T-helper 22 cell (primary cell): ENCODE results near the gene AHRR.

Experiments
- DNase-seq: peaks from one replicate; pipeline ENCODE4 v3.0.0-alpha.2; 2020; ENCODE audit warnings: low read depth

AHRR gene

GRCh38 chr5:321726-322251 is 275 bp downstream of the AHRR start:
- DNase-seq, result no peak

DNA sequence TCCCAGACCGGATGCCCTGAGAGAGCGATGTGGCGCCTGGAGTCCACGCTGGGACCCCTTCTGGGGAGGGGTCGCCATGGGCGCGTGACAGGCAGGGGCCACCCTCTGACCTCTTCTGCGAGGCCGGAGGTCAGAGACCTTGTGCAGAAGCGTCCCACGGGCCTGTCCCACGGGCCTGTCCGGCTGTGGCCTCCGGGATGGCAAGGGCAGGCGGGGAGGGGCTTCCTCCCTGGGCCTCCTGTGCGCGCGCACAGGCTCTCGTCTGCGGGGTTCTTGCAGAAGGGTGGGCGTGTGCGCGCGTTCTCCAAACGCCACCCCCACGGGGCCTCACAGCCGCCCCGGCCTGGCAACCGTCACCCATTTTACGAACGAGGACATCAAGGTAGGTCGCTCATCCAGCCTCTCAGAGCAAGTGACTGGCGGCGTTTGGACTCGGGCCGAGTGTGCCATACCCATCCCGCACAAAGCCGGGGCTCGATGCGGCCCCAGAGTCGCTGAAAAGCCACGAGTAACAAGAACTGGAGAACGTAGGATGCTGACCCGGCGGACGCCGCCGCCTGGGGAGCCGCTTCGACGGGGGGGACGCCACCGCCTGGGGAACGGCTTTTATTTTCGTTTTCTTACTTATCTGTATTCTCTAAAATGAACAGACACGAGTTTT is 897 bp downstream of the AHRR start:
- DNase-seq, result no peak

DNA sequence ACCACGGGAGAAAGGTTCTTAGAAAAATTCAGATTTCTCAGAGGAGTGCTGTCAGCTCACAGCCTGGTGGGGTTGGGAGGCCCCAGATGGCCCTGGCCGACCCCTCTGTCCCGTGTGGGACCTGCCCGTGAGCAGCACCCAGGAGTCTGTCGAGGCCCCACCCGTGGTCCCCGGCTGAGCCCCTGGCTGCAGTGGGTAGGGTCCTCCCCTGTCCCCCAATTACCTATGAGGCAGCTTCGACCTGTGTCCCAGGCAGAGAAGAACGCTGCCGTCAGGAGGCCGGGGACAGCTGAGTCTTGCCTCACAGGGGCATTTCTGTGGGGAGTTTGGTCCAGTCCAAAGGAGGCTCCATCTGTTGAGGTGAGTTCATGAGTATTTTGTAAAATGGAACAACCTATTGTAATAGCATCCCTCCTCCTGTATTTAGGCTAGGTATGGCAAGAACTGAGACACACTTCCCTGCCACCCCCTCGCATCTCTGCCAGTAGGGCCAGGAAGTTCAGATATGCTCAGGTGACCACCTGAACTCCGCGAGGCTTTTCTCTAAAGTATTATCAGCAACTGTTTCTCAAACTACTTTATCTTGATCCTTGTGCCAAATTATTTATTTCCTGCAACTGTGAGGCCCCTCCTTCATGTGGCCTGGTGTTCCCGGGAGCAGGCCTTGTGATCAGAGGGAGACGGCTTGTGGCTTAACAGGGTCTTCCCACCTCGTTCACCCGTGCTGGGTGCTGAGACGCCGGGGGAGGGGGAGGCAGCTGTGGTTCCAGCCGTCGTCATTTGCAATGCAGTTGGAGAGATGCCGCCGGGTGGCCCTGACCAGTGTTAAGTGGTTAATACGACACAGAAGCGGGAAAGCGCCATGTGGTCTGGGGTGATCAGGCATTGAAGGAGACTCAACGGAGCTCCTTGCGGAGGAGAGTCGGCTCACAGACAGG is 1.7 kb downstream of the AHRR start:
- no peak for DNase-seq

DNA sequence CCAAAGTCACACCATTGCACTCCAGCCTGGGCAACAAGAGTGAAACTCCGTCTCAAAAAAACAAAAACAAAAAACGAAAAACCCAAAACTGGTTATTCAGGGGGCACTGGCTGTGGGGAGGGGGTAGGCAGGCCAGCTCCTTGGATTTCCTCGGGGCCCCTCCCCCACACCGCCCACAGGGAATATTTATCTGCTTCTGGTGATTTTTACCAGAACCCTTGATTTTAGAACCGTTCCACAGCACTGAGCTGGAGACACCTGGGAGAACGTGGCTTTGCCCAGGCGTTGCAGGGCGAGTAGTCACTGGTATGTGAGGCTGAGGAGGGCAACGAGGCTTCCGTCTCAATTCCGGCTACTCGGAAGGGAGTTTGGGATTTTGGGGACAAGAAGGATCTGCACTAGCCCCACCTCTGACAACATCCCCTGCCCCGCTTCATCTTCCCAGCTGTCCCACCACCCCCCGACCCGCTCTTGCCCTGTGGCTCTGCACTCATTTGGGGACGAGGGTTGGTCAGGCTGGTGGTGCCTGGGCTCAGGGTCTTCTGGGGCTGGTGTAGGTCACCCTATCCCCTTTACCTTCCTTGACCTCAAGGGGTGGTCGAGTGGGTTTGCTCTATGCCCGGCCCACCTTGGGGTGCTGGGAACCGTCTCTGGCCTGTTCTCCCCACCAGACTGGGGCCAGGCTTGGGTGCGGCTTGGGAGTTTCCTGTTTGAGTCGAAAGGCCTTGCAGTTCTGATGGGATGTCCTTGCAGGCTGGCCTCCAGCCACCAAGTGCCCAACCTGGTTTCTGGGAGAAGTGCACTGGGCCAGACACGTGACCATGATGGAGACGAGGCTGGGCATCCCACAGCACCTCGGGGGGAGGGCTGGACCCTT is 3.5 kb downstream of the AHRR start:
- no peak for DNase-seq

GRCh38 chr5:326109-326508 is 4.6 kb downstream of the AHRR start:
- DNase-seq, result no peak

DNA sequence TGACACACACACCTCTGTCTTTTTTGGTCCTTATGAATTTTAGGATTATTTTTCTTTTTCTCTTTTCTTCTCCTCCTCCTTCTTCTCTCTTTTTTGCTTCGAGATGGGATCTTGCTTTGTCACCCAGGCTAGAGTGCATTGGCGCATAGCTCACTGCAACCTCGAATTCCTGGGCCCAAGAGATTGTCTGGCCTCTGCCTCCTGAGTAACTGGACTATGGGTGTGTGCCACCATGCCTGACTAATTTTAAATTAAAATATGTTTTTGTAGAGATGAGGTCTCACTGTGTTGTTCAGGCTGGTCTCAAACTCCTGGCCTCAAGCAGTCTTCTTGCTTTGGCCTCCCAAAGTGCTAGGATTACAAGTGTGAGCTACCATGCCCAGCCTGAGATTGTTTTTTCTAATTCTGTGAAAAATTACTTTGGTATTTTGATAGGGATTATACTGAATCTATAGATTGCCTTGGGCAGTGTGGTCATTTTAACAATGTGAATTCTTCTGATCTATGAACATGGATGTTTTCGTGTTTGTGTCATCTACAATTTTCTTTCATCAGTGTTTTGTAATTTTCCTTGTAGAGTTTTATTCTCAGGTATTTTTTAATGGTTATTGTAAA is 7.7 kb downstream of the AHRR start:
- DNase-seq, result no peak

- DNase-seq, result no peak
Measured at GRCh38 chr5:329768-330167, 8.3 kb downstream of the AHRR start.

GRCh38 chr5:332843-333242 is 11.3 kb downstream of the AHRR start:
- DNase-seq, result no peak

DNA sequence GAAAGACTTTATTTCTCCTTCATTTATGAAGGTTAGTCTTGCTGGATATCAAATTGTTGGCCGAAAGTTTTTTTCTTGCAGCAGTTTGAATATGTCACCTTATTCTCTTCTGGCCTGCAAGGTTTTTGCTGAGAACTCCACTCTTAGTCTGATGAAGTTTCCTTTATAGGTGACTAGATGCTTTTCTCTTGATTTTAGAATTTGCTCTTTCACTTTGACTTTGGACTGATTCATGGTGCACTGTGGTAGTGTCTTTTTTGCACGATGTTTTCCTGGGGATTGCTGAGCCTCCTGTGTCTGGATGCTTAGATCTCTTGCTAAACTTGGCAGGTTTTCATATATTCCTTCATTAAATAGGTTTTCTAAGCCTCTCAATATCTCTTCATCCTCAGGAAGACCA is 12.4 kb downstream of the AHRR start:
- no peak for DNase-seq

- no peak for DNase-seq
Measured at GRCh38 chr5:334903-335739, 13.6 kb downstream of the AHRR start.

- no peak for DNase-seq
Measured at GRCh38 chr5:335740-336038, 14.2 kb downstream of the AHRR start.

DNA sequence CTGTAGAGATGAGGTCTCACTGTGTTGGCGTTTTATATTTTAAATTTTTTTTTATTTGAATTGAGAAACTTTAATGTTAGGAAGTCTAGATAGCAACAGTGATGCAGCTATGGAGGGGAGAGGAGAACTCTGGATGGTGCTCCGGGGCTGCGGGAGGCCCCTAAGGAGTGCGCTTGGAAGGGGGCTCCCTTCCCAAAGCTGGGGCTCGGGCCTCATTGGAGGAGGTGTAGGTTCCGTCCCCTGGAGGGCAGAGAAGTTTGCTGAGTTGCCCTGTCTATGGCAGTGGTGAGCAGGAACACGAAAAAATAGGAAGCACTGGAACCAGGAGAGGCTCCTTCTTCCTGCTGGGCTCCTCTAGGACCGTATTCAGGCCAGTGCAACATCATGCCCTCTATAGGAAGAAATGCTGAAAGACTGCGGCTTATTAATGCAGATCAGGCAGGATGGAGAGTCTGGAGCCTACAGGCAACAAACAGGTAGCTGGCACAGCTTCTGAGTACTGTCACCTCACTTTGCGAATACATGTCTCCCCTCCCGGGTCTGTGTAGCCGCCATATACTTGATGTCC is 16.1 kb downstream of the AHRR start:
- no peak for DNase-seq

DNA sequence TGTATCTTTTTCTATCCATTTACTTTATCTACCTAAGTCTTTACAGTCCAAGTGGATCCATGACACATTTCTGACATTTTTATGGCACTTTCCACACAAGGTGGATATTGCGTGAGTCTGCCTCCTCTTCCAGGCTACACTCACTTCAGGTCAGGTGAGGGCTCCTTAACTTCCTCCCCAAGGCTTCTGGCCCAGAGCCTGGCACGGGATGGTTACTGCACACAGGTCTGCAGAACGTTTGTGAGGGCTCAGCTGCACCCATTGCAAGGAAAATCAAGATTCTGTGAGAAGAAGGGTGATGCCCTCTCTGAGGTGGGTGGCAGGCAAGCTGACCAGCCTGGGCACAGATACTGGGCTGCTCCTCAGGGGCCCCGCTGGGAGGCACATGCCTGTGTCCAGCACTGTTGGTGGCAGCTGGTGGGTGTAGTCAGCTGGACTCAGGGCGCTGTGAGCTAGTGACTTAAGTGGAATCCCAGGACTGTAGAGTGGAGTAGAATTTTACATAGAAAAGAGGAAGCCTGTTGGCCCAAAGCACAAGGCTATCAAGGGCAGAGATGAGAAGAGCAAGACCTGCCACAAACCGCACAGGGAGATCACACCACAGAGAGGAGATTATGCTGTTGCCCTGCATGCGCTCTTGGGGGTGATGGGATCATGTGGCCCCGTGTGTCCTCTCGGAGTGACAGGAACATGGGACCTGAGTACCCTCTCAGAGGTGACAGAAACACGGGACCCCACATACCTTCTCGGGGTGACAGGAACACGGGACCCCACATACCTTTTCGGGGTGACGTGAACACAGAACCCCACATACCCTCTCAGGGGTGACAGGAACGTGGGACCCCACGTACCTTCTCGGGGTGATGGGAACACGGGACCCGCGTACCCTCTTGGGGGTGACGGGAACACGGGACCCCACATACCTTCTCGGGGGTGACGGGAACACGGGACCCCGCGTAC is 21.3 kb downstream of the AHRR start:
- no peak for DNase-seq

GRCh38 chr5:343461-344401 is 22.2 kb downstream of the AHRR start:
- no peak for DNase-seq

GRCh38 chr5:344668-345067 is 23.2 kb downstream of the AHRR start:
- no peak for DNase-seq

GRCh38 chr5:345404-346195 is 24.1 kb downstream of the AHRR start:
- DNase-seq, result no peak

- no peak for DNase-seq
Measured at GRCh38 chr5:346229-346935, 24.9 kb downstream of the AHRR start.
